NCI-H1105 (cell line): ENCODE measurements around the gene UNC45A.
"Not testable (repeated sequence)": the region's sequence is repeated elsewhere in the genome, so short reads cannot be mapped to it uniquely, and the experiment has no call there.

Experiments used
- DNase-seq: peaks from one replicate; lab custom pipeline; 2025; lab: John Stamatoyannopoulos, UW

UNC45A gene

DNA sequence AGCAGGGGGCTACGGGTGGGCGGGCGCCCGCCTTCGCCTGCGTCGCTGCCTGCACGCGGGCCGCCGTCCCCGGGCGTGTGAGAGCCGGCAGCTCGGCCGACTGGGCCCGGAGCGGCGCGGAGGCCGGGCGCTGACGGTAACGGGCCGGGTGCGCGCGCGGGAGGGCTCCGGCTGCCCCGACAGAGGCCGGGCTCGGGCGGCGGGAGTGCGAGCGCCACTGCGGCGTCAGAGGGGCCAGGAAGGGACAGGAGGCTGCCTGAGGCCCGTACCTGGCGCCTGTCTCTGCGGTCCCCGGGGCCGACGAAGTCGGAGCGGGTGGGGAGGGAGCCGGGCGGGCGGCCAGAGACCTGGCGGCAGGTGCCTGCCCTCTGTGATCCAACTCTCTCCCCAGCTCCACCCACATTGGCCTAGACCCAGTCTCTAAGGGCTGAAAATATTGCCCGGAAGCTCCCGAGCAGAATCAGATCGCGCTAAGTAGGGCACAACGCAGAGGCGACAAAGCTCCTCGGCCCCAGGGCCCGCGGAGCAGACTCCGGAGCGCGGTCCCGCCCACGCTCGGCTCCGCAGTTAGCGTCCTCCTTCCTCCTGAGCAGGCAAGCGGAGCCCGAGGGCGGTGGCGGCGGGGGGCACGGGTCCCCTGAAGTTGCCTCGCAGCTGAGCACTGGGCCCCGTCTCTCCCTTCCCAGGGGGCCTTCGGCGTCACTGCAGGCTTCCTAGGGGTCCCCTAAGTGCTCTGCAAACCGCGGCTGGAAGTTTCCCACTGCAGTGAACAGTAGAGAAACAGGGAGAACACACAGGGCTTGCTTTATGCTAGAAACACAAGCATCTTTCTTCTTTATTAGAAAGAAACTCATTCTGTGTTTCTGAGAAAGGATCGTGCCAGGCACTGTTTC, 32.0 kb upstream of the UNC45A start, which contains the start of gene MAN2A2:
TSS of gene MAN2A2 (plus strand) at position 463 of the 893 bp plus-strand sequence. CDS start 906 bp downstream, outside the sequence.
- peak; percentile 26 for DNase-seq

DNA sequence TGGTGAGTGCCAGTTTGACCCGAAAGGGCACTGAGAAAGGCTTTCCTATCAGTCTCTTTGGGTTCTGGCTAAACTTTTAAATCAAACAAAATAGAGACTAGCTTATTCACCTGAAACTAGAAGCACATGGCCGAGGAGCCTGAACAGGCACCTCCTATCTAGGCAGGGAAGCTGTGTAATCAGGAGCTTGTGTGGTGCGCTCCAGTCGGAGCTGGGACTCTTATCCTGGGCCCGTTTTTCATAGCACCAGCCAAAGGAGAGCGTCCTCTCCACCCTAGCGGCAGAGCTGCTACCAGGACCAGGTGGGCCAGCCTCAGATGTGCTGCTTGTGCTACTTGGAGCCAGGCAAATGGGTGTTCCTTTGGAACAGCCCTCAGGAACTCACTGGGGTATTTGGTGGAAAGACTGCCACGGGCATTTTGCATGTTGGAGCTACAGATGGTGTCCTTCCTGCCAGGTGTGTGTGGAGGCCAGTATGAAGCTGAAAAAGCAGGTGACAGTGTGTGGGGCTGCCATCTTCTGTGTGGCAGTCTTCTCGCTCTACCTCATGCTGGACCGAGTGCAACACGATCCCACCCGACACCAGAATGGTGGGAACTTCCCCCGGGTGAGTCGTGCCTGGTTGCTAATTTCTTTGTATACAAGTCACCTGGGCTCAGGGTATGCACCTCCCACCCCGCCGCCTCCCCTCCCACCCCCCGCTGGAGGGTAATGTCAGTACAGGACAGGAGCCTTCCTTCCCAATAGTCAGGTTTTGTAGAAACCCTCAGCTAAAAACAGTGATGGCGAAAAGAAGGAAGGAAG, 31.1 kb upstream of the UNC45A start:
- DNase-seq, result no peak

DNA sequence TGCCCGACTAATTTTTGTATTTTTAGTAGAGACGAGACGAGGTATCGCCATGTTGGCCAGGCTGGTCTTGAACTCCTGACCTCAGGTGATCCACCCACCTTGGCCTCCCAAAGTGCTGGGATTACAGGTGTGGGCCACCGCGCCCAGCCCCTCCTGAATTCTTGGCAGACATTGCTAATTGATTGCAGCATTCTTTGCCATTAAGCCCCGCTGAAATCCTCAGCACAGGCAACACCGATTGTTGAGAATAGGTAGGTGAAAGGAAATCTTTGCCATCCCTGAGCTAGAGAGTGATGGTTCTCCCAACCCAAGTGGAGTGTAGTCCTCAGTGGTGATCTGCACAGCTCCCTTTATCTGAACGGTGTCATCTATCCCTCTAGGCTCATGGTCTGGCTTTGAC, 30.3 kb upstream of the UNC45A start:
- no peak for DNase-seq

DNA sequence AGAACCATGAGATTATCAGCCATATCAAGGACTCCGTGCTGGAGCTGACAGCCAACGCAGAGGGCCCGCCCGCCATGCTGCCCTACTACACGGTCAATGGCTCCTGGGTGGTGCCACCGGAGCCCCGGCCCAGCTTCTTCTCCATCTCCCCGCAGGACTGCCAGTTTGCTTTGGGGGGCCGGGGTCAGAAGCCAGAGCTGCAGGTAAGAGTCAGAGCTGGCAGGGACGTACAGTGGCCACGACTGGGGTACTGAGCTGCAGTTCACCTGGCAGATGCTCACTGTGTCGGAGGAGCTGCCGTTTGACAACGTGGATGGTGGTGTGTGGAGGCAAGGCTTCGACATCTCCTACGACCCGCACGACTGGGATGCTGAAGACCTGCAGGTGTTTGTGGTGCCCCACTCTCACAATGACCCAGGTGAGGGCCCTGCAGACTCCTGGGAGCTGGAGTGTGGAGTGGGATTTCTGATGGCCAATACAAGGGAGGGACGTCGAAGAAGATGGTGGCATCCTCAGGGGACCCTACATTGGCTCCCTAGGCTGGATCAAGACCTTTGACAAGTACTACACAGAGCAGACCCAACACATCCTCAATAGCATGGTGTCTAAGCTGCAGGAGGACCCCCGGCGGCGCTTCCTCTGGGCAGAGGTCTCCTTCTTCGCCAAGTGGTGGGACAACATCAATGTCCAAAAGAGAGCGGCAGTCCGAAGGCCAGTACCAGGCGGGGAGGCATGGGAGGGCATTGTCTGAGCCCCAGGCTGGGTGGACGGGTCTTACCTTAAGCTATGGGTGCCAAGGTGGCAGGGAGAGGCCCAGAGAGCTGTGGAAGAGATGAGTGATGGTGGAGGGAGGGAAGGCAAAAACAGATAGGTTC, 29.5 kb upstream of the UNC45A start:
- no peak for DNase-seq

DNA sequence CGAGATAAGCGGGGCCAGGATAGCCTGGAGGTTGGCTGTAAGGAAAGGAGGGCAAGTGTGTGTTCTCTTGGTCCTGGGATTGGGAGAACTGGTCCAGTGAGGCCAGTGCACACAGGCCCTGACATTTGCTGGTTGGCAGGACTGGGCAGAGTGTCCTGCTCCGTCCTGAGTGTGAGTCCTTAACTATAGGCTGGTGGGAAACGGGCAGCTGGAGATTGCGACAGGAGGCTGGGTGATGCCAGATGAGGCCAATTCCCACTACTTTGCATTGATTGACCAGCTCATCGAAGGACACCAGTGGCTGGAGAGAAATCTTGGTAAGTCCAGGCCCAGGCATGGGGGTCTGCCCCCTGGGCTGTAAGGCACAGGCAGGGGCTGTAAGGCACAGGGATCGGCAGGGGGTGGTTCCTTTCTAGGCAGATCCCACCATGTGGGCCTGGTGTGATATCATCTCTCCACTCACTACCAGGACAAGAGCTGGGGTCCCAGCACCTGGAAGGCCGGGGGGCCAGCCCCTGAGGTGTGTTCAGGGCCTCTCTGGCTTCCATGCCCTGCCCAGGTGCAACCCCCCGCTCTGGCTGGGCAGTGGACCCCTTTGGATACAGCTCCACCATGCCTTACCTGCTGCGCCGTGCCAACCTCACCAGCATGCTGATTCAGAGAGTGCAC, 28.8 kb upstream of the UNC45A start:
- DNase-seq, result no peak

DNA sequence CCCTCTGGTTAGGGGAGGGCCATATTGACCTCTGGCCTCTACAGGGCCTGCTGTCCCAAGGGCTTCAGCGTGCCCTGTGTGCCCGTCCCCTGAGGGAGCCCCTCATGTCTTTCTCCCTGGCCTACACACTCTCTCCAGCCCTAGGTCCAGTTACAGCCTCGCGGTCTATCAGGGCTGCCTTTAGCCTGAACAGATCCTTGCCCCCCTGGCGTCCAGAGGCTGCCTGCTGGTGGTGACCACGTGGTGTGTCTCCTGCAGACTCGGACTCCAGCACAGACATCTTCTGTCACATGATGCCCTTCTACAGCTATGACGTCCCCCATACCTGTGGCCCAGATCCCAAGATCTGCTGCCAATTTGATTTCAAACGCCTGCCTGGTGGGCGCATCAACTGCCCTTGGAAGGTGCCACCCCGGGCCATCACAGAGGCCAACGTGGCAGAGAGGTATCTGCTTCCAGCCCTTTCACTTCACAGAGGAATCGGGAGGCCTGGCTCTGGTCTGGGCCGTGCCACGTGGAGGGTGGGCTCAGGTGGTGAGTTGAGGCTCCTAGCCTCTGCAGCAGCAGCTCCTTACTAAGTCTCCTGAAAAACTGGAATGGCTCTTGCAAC, 27.9 kb upstream of the UNC45A start:
- DNase-seq, result no peak

DNA sequence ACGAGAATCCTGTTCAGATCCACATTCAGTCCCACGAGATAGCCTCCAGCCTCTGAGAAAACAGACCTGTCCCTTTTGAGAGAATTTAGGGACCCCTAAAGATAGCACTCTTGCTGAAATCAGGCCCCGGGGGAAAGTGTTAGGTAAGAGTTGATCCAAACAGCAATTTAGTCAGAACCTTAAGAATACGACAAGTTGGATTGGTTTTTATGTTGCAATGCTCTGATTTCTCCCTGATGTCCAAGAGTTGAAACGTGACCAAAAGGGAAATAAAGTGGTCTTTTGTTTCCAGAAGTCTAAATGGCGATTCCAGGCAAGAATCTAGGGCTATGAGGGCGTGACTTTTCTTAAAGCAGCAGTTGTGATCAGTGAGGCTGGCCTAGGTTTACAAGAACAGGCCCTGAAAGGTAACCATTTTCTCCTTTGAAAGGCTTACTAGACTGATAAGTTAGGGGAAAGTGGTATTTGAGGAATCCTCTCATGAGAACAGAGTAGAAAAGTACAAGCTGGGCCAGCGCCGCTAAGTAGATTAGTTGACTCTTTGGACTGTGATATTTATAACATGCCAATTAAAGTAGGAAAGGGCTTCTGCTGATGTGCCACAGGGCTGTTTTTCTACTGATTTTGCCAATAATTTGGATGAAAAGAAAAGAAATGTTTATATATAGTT, 27.1 kb upstream of the UNC45A start:
- DNase-seq, result no peak

DNA sequence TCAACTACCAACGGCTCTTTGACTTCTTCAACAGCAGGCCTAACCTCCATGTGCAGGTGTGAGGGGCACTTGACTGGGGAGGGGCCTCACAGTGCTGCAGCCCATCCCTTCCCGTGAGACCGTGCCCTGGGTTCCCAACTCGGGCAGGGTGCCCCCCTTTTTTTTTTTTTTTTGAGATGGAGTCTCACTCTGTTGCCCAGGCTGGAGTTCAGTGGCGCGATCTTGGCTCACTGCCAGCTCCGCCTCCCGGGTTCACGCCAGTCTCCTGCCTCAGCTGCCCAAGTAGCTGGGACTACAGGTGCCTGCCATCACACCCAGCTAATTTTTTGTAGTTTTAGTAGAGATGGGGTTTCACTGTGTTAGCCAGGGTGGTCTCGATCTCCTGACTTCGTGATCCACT, 25.6 kb upstream of the UNC45A start:
- DNase-seq, result not testable (repeated sequence)

DNA sequence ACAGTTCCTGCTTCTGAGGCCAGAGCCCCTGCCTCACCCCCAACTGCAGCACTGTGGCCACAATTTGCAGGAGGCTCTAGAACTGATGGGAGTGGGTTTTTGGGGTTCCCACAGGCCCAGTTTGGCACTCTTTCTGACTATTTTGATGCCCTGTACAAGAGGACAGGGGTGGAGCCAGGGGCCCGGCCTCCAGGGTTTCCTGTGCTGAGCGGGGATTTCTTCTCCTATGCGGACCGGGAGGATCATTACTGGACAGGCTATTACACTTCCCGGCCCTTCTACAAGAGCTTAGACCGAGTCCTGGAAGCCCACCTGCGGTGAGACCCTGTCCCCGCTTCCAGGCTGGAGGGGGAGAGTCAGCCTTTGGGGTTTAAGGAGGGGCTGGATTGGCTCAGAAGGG, 25.1 kb upstream of the UNC45A start:
- DNase-seq, result no peak

DNA sequence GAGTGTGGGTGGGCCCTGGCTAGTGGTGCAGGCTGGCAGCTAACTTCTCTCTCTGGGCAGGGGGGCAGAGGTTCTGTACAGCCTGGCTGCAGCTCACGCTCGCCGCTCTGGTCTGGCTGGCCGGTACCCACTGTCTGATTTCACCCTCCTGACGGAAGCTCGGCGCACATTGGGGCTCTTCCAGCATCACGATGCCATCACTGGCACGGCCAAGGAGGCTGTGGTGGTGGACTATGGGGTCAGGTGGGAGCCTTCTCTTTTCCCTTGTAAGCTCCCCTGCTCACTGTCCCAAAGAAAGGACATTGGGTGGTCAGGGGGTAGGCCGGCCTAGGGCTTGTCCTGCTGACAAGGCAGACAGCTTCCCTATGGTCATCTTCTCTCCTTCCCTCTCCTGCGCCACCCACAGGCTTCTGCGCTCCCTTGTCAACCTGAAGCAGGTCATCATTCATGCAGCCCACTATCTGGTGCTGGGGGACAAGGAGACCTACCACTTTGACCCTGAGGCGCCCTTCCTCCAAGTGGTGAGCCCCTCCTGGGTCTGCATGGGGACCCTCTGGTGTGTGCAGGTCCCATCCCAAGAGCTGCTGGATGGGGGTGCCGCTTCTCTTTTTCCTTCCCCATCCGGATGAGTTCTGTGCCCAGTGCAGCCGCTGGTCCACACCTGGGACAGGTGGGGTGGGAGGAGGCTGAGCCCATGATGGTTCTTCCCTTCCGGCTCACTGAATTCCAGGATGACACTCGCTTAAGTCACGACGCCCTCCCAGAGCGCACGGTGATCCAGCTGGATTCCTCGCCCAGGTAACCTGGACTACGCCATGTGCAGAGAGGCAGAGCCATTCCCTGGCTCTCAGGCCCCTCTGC, 24.4 kb upstream of the UNC45A start:
- no peak for DNase-seq

DNA sequence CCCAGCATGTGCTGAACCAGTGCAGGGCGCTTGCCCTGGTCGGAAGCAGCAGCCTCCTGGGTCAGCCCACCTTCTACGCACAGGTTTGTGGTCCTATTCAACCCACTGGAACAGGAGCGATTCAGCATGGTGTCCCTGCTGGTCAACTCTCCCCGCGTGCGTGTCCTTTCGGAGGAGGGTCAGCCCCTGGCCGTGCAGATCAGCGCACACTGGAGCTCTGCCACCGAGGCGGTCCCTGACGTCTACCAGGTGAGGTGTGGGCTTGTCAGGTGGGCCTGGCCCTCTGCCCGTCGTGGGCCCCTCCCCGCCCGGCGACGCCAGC, 23.8 kb upstream of the UNC45A start:
- DNase-seq, result no peak

DNA sequence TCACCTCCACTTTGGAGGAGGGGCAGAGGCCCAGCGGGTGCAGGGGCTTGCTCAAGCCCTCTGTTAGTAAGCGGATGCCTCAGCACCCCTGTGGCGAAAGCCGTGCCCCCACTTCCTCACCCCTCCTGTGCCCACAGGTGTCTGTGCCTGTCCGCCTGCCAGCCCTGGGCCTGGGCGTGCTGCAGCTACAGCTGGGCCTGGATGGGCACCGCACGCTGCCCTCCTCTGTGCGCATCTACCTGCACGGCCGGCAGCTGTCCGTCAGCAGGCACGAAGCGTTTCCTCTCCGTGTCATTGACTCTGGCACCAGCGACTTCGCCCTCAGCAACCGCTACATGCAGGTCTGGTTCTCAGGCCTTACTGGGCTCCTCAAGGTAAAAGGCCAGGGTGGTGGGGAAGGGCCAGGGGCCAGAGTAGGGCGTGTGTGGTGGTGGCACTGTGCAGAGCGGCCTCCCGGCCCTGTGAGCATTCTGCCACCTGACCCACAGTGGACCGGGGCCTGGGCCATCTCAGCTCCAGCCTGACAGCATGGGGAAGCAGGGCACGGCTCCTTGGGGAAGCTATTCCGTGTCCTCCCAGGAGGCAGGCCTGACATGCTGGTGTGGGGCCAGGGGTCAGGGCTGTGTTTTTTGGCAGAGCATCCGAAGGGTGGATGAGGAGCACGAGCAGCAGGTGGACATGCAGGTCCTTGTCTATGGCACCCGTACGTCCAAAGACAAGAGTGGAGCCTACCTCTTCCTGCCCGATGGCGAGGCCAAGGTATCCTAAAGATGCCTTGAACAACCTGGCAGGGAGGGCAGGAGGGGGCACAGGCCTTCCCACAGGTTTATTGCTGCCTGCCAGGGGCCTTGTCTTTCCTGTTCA, 22.9 kb upstream of the UNC45A start:
- no peak for DNase-seq

DNA sequence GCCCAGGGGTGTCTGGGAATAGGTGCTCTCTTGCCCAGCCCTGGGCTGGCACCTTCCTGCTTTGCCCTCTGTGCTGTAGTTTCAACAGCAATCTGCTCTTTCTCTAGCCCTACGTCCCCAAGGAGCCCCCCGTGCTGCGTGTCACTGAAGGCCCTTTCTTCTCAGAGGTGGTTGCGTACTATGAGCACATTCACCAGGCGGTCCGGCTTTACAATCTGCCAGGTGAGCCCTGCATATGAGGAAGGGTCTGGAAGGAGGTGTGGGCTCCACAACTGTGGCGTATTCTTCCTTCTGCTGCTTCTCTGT, 22.4 kb upstream of the UNC45A start:
- no peak for DNase-seq

DNA sequence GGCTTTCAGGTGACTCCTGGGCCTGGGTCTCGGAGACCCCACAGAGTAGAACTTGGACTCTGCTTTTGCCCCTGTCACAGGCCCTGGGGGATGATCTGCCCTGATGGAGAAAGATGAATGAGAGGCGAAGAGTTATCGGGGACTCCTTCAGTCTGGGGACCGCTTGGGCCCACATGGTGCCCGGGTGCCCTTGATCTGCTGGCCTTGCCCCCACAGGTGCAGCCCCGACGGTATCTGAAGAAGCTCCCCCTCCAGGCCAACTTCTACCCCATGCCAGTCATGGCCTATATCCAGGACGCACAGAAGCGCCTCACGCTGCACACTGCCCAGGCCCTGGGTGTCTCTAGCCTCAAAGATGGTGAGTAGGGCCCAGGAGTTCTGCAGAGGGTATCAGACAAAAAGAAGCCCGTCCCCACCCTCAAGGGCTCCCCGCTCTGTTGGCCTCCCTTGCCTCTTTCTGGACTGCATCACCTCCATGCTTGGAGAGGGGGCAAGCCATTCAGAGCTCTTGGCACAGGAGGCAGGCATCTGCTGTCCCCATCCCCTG, 21.6 kb upstream of the UNC45A start:
- no peak for DNase-seq

DNA sequence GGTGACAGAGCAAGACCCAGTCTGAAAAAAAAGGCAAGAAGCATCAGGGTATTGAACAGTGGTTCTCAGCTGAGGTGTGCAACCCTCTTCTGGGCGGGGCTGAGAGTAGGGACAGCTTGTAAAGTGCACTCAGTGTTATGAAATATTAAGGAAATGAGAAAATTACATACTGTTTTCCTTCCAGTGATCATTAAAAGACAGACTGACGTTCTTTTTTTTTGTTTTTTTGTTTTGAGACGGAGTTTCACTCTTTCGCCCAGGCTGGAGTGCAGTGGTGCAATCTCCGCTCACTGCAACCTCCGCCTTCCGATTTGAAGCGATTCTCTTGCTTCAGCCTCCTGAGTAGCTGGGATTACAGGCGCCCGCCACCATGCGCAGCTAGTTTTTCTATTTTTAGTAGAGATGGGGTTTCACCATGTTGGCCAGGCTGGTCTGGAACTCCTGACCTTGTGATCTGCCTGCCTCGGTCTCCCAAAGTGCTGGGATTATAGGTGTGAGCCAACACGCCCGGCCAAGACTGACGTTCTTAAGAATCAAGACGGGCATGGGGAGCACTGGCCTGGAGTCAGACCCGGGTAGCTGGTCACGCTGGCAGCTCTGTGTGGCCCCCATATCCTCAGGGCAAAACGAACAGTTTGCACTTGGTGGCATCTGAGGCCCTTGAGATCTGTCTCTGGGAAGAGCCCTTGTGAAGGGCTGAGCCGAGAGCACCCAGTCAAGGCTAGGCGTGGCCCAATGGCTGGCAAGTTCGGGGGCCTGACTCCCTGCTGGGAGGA, 20.6 kb upstream of the UNC45A start:
- no peak for DNase-seq

DNA sequence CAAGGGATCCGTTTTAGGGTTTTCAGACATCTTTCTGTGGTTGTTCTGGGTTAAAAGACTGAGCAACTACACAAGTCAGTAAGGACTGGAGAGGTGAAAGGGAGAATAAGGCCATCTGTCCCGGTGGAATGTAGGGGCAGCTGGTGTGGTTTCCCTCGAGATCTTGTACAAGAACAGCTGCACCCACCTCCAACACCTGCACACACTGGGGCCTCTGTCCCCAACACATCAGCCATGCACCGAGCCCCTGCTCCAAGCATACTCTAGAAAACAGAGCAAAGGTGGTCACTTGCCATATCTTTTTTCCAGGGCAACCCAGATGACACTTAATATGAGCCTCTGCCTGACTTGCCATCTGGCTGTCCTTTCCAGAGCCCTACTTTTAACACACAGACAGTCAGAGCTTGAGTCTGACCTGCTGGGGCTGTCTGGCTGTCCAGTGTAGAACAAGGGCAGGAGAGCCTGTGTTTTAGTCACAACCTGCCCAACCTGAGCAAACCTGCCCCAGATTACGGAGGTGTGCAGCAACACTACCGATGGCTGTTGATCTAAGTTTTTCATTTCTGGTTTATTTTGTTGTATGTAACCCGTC, 19.8 kb upstream of the UNC45A start:
- no peak for DNase-seq

DNA sequence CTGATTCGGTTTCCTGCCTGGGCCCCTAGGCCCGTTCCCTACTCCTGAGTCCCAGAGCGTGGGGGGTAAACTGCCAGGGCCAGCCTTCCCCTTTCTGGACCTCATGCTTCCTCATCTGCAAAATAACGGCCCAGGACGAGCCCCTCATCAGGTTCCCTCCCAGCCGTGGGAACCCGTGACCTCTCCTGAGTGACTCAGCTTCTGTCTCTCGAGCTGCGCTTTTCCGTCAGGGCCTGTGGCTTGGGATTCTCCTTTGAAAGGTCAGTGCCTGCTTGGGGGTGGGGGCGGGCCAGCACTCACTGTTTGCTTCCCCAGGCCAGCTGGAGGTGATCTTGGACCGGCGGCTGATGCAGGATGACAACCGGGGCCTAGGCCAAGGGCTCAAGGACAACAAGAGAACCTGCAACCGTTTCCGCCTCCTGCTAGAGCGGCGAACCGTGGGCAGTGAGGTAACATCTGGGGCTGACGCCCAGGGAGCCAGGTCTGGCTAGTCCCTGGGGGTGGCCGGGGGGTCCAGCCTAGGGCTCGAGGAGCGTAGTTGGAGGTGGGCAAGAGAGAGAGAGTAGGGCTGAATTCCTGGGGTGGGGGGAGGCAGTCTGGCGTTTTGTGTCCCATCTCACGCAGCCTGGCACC, 19.2 kb upstream of the UNC45A start:
- DNase-seq, result no peak
